Prostate gland (tissue), 2 donors: Measurements from ENCODE around the gene PRUNE1.

Experiments
- POLR2A ChIP-seq: fragments of 450-650 bp; IDR thresholded peaks from one replicate; pipeline ENCODE4 v1.6.1; 2016; ENCODE audit warnings: antibody characterized with exemption, mild to moderate bottlenecking
- POLR2AphosphoS5 ChIP-seq: sonication (generic); formaldehyde crosslinking; IDR thresholded peaks from one replicate; pipeline ENCODE4 v1.6.1; 2017; ENCODE audit warnings: antibody characterized with exemption
- TF ChIP-seq, protein P1 (sequence below), 4 experiments: fragments of 200-600 bp in 2 of 4; fragments of 450-650 bp in 2 of 4; sonication (generic) in 2 of 4; IDR thresholded peaks; 1 replicate in 3 of 4; 2 replicates in 1 of 4; pipeline ENCODE4 v1.5.1; 2016 to 2019; ENCODE audit warnings: antibody characterized with exemption in 4 of 4, mild to moderate bottlenecking in 2 of 4, moderate library complexity in 2 of 4

DNA sequence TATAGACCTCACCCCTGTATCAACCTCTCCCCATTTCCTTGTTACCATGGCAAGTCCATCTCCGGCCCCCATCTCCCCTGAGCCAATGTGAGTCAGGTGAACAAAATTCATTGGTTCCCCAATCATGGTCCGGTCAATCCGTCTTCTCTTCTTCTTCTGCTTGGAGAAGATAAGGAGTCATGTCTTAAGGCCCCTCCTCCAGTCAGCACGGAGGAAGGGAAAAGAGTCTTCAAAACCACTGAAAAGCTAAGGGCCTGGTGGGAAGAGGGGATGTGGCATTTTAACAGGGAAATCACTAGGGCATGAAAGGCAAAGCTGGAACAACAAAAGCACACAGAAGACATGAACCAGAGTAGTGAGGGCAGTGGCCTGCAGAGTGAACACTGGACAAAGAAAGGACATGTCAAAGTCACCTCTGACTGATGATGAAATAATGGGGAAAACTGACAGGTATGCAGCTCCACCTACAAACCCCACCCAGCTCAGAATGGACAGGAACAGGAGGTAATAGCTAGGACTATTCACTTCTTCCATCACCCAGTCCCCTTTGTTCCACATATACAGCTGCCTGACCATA, 46.8 kb downstream of the PRUNE1 start:
- TF ChIP-seq POLR2A, result no peak
- no peak for TF ChIP-seq POLR2AphosphoS5
- TF ChIP-seq, protein P1, sequence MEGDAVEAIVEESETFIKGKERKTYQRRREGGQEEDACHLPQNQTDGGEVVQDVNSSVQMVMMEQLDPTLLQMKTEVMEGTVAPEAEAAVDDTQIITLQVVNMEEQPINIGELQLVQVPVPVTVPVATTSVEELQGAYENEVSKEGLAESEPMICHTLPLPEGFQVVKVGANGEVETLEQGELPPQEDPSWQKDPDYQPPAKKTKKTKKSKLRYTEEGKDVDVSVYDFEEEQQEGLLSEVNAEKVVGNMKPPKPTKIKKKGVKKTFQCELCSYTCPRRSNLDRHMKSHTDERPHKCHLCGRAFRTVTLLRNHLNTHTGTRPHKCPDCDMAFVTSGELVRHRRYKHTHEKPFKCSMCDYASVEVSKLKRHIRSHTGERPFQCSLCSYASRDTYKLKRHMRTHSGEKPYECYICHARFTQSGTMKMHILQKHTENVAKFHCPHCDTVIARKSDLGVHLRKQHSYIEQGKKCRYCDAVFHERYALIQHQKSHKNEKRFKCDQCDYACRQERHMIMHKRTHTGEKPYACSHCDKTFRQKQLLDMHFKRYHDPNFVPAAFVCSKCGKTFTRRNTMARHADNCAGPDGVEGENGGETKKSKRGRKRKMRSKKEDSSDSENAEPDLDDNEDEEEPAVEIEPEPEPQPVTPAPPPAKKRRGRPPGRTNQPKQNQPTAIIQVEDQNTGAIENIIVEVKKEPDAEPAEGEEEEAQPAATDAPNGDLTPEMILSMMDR (IDR thresholded peaks at IDR 0.05), result no peak
